WTC11 (cell line): ENCODE data around the gene DSG2.

Experiments used
- CTCF ChIP-seq: fragments of 200-600 bp; IDR thresholded peaks from 2 replicates; pipeline ENCODE4 v1.8.0; 2022; ENCODE audit warnings: antibody characterized with exemption
- MAX ChIP-seq: sonication (generic); formaldehyde crosslinking; IDR thresholded peaks from 2 replicates; pipeline ENCODE4 v1.8.0; 2022; ENCODE audit warnings: mild to moderate bottlenecking, missing genetic modification reagents
- ZNF138 ChIP-seq: sonication (generic); formaldehyde crosslinking; conservative IDR thresholded peaks from 2 replicates; pipeline ENCODE4 v1.8.1; 2022; ENCODE audit warnings: mild to moderate bottlenecking, moderate library complexity, missing genetic modification reagents

- TF ChIP-seq MAX (CRISPR knock-in tag) (no peak), ZNF138 (CRISPR knock-in tag) (no peak), CTCF (no peak)
Observed at GRCh38 chr18:31498574-31499524, 872 bp downstream of the DSG2 start.
